ENCODE measurements around the gene SLC1A2. TPM values are rescaled to one million over a fixed set of nuclear protein-coding genes. Genes with fewer than 3 reads are reported as not detected.

The SLC1A2 gene
- total RNA-seq, 1 experiment from 2014 or later: not detected

DNA sequence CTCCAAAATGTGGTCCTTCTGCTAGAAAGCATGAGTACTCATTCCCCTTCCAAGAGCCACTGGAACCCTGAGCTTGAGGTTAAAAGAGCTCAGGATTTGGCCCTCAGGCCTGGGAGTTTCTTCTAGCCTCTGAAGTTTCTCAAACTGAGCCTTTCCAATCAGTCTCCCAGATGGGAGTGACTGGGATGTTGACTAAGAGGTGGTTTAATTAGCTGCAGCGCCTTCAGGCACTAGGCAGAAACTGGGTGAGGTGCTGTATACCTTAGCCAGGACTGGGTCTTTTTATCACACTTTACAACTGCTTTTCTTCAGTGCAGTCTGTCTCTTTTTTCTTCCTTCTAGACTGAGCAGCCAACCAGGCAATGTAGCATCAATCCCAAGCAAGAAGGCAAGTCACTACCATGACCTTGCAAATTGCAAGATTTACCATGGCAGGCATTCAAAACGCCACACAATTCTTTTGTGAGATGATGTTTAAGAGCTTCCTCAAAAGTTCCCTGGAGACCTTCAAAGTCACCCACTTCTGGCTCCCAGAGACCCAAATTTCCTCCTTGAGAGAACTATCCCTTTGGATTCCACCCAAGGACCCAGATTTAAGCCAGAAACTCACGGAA is 93.0 kb downstream of the SLC1A2 start:
- no peak for DNase-seq (ENCODE audit: unreplicated experiment)
- Mint-ChIP-seq H3K27ac (ENCODE audit: low read depth, unreplicated experiment) (no peak overlapping the region), H3K9me3 (ENCODE audit: unreplicated experiment) (peaks cover 7% of the 10 kb centered on the region), H3K4me1 (ENCODE audit: insufficient read depth, unreplicated experiment) (peaks cover 16% of the 10 kb centered on the region), H3K4me3 (ENCODE audit: unreplicated experiment) (no peak overlapping the region), H3K27me3 (ENCODE audit: insufficient read depth, unreplicated experiment) (no peaks in the 10 kb centered on the region), H3K36me3 (ENCODE audit: insufficient read depth, unreplicated experiment) (no peaks in the 10 kb centered on the region)
- POLR2A ChIA-PET: interaction anchor here (0.6 to 2.1 kb wide), 6 partner anchors 9 to 310 kb away, joined by 3 to 11 read pairs (median 3); no protein-coding TSS in a partner anchor
- no TSS peak for BruUV-seq (replicated peaks)
- TF ChIP-seq, protein P1, sequence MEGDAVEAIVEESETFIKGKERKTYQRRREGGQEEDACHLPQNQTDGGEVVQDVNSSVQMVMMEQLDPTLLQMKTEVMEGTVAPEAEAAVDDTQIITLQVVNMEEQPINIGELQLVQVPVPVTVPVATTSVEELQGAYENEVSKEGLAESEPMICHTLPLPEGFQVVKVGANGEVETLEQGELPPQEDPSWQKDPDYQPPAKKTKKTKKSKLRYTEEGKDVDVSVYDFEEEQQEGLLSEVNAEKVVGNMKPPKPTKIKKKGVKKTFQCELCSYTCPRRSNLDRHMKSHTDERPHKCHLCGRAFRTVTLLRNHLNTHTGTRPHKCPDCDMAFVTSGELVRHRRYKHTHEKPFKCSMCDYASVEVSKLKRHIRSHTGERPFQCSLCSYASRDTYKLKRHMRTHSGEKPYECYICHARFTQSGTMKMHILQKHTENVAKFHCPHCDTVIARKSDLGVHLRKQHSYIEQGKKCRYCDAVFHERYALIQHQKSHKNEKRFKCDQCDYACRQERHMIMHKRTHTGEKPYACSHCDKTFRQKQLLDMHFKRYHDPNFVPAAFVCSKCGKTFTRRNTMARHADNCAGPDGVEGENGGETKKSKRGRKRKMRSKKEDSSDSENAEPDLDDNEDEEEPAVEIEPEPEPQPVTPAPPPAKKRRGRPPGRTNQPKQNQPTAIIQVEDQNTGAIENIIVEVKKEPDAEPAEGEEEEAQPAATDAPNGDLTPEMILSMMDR (IDR thresholded peaks at IDR 0.05; ENCODE audit: unreplicated experiment): no peak
- CTCF ChIA-PET: interaction anchor here (0.6 to 1.0 kb wide), 3 partner anchors 10 to 16 kb away, joined by 3 to 5 read pairs (median 3); no protein-coding TSS in a partner anchor
- intact Hi-C loops (cut with micrococcal nuclease): no loop called here

DNA sequence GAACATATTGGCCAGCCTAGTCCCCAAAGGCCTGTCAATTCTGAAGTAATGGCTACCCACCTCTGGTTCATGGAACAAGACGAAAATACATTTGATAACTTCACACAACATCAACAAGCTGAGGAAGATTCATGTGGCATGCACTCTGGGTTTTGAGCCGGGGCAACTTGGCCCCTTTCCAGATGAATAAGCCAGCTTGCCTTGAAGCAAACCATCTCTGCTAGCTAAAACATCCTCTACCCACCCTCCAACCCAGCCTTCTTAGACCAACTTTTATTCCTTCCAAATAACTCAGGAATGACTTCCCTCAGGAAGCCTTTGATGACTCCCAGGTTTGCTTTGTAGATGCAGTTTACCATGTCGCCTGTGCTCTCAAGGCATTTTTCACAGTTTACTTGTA is 94.4 kb downstream of the SLC1A2 start:
- Mint-ChIP-seq H3K27ac (ENCODE audit: low read depth, unreplicated experiment) (no peak overlapping the region), H3K27me3 (ENCODE audit: insufficient read depth, unreplicated experiment) (no peaks in the 10 kb centered on the region), H3K4me1 (ENCODE audit: insufficient read depth, unreplicated experiment) (peaks cover 16% of the 10 kb centered on the region), H3K4me3 (ENCODE audit: unreplicated experiment) (no peak overlapping the region), H3K36me3 (ENCODE audit: insufficient read depth, unreplicated experiment) (no peaks in the 10 kb centered on the region), H3K9me3 (ENCODE audit: unreplicated experiment) (peaks cover 7% of the 10 kb centered on the region)
- intact Hi-C loops (cut with micrococcal nuclease): no loop called here
- TF ChIP-seq, protein P1 (IDR thresholded peaks at IDR 0.05; ENCODE audit: unreplicated experiment): no peak
- ChIA-PET POLR2A (interaction anchor here (2.0 to 2.6 kb wide), 2 partner anchors 13 to 21 kb away, joined by 6 to 11 read pairs; no protein-coding TSS in a partner anchor), CTCF (no interaction called here)
- no TSS peak for BruUV-seq (replicated peaks)
- DNase-seq (ENCODE audit: unreplicated experiment): peak; percentile 26

DNA sequence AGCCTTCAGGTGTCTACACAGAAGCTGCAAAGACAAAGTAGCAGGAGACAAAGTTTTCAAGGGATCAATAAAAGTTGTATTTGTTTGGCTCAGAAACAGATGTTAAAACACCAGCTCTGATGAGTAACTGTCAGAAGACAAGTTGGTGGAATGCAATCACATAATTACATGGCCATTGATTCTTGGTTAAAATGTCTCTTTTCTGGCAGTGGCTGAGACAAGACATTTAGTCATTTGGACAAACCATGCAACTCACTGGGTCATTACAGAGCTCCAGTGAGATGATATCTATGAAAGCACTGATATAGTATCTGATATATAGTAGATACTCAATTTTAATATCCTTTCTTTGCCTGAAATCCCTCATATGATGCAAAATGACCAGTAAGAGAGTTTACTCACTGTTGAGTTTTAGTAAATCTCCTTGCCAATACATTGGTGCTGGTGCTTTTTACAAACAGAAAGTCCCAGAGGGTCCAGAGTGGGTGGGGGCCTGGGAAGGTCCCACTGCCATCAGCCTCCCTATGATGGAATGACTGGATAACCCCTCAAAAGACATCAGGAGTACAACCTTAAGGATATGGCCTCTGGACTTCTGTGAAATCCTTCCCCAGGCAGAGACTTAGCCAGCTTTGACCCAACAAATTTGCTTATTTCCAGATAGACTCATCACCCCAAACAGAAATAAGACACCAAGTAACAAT is 95.0 kb downstream of the SLC1A2 start:
- Mint-ChIP-seq H3K4me1 (ENCODE audit: insufficient read depth, unreplicated experiment) (peaks cover 16% of the 10 kb centered on the region), H3K9me3 (ENCODE audit: unreplicated experiment) (peaks cover 7% of the 10 kb centered on the region), H3K27me3 (ENCODE audit: insufficient read depth, unreplicated experiment) (no peaks in the 10 kb centered on the region), H3K4me3 (ENCODE audit: unreplicated experiment) (no peak overlapping the region), H3K36me3 (ENCODE audit: insufficient read depth, unreplicated experiment) (no peaks in the 10 kb centered on the region), H3K27ac (ENCODE audit: low read depth, unreplicated experiment) (no peak overlapping the region)
- ChIA-PET CTCF (interaction anchor here (0.6 kb wide), 1 partner anchor 110 kb away, joined by 3 read pairs; no protein-coding TSS in a partner anchor), POLR2A (interaction anchor here (0.6 to 2.6 kb wide), 6 partner anchors 12 to 1049 kb away, joined by 3 to 6 read pairs (median 4); no protein-coding TSS in a partner anchor)
- no TSS peak for BruUV-seq (replicated peaks)
- DNase-seq (ENCODE audit: unreplicated experiment): no peak
- TF ChIP-seq, protein P1 (IDR thresholded peaks at IDR 0.05; ENCODE audit: unreplicated experiment): no peak
- intact Hi-C loops (cut with micrococcal nuclease): no loop called here
